Ureter (tissue), 1 donor: ENCODE measurements around the gene SARM1. TPM values are rescaled to one million over a fixed set of nuclear protein-coding genes. Genes with fewer than 3 reads are reported as not detected.
"Not testable (repeated sequence)": the region's sequence is repeated elsewhere in the genome, so short reads cannot be mapped to it uniquely, and the experiment has no call there.

ENCODE experiments used
- DNase-seq: peaks from one replicate; pipeline ENCODE4 v3.0.0-alpha.2; 2020; ENCODE audit warnings: low spot score
- total RNA-seq: library from RNA; stranded (reverse); gene quantifications from one replicate; pipeline ENCODE4 v1.2.4, GENCODE V29; 2023
- donor health status: DM: yes; HTN: yes; CAD: no.

SARM1 gene
- 34.7 TPM for total RNA-seq

DNA sequence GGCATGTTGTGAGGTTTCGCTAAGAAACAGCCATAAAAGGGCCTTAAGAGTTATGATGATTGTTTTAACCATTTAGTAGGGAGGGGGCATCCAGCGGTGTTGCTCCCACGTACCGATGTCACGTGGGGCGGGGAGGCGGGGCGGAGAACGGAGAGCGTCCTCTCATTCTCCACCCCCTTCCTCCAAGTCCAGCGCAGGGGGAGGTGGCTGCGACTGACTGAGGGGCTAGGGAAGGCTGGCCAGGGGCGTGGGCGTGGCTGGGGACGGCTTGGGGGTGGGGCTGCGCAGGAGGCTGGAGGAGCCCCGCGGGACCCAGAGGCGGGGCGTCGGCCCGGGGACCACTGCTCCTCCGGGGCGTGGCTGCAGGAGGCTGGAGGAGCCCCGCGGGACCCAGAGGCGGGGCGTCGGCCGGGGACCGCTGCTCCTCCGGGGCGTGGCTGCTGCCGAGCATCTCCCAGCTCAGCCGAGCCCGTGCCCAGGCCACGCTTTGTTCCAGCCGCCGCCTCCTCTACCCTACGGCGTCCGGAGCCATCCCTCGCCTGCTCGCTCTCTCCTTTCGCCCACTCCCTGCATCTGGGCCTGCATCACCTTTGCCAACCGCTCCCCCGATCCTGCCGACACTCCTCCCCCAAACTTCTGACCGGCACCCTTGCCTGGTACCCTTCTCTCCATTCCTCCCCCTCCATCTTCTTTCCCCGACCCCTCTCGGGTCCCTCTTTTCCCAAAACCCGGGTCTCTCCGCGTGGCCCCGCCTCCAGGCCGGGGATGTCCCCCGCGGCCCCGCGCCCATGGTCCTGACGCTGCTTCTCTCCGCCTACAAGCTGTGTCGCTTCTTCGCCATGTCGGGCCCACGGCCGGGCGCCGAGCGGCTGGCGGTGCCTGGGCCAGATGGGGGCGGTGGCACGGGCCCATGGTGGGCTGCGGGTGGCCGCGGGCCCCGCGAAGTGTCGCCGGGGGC, at the start of gene SARM1:
Gene SARM1 (plus strand): TSS at position 450 of the 958 bp plus-strand sequence. CDS start 339 bp downstream, at position 789.
- peak; percentile 89 for DNase-seq

- DNase-seq: peak; percentile 8
Measured at GRCh38 chr17:28324267-28324745, 47.2 kb upstream of the SARM1 start.

DNA sequence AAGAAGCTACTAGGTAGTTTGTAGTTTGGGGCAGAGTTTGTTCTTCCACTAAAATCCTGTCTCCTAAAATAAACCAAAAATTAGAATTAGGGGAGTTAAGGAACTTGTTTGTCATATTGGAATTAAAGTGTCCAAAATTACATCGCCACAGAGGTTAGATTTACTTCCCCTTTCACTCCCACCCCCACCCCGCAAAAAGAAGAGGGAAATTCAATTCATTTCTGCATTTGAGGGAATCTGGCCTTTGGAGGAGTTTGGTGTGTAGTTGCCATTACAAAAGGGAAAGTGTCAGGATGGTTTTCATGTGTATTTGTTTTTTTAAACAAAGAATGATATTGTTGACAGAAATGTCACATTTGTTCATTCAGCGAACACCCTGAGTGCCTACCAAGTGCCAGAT, 46.7 kb upstream of the SARM1 start:
- DNase-seq: peak; percentile 7

- peak; percentile 29 for DNase-seq
Measured at GRCh38 chr17:28325211-28325610, 46.3 kb upstream of the SARM1 start.

DNA sequence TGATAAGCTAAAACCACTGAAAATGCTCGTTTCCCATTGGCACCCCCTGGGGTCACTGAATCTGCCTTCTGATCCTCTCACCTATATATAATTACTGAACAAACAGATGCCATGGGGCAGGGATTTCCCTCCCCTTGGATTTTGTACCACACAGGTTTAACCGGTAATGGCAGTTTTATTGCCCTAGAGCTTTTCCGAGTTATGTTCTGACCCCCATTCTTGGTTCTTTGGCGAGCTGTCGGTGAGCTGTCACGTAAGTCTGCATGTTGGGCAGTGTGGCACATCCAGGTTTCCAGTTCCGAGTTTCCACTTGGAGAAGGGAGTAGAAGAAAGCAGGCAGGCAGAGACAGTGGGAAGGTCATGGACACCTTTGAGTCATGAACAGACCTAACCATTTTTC, 45.4 kb upstream of the SARM1 start:
- DNase-seq: peak; percentile 64

- DNase-seq: peak; percentile 33
Measured at GRCh38 chr17:28327031-28327607, 44.4 kb upstream of the SARM1 start.

DNA sequence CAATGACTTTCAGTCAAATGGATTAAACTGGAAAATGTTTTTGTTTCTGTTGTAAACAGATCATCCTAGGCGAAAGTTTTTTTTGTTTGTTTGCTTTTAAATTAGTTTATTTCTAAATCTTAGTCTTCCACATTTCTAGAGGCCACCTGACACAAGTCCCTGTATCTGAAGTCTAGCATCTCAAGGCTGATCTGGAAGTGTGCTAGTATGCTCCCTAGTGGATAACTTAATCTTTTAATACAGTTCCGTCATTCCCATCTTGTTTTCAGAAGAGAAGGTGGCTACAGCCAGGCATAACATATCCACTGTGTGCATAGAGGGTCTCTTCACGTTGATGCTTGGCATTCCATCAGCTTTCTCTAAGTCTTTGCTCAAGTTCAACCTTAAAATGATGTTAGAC, 43.8 kb upstream of the SARM1 start:
- DNase-seq: peak; percentile 5

GRCh38 chr17:28328325-28328724, 43.2 kb upstream of the SARM1 start:
- DNase-seq: peak; percentile 32

DNA sequence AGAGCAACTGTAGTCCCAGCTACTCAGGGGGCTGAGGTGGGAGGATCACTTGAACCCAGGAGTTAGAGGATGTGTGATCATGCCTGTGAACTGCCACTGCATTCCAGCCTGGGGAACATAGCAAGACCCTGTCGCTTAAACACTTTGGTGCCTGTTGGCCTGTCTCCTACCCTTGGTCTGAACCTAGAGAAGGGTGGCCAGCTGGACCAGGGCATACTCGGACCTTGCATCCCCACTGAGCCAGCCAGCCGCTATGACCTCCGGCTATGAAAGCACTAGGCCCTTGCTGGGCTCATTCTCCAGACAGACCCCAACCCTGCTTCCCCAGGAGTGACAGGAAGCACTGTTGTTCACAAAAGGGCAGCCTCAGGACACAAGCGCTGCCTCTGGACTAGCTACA, 40.8 kb upstream of the SARM1 start:
- no peak for DNase-seq

- no peak for DNase-seq
Measured at GRCh38 chr17:28331891-28332420, 39.5 kb upstream of the SARM1 start.

DNA sequence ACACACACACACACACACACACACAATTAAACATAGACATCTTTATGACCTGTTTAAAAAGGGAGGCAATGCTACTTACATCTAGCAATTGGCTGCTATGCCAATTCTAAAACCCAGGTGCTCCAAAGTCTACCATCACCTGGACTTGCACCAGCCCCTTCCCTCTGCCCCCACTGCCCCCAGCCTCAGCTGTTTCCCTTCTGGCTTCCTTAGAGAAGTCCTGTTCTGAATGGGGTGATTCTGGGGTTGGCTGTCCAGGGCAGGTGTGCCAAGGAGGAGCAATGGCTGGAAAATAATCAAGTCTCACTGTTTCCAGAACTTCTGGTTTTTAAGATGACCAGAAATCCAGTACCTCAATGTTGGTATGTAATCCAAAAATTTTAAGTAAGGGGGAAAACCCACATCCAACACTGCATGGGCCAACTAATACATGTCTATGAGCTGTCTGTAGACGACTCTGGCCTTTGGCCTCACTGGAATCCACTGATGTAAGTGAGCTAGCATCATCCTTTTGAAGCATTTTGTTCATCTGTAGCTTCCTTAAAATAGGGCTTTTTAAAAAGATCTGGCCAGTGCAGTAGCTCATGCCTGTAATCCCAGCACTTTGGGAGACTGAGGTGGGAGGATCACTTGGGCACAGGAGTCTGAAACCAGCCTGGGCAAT, 38.3 kb upstream of the SARM1 start:
- no peak for DNase-seq

GRCh38 chr17:28334171-28334570, 37.3 kb upstream of the SARM1 start:
- DNase-seq: no peak

GRCh38 chr17:28334666-28335200, 36.8 kb upstream of the SARM1 start:
- no peak for DNase-seq

- peak; percentile 99 for DNase-seq
Measured at GRCh38 chr17:28335201-28335958, 36.1 kb upstream of the SARM1 start, which contains the start of the genes IFT20 and TNFAIP1. IFT20 (minus strand) TSS chr17:28335472; CDS start chr17:28331985, 3,487 bp downstream. TNFAIP1 (plus strand) TSS chr17:28335761; CDS start chr17:28339522, 3,761 bp downstream.

DNA sequence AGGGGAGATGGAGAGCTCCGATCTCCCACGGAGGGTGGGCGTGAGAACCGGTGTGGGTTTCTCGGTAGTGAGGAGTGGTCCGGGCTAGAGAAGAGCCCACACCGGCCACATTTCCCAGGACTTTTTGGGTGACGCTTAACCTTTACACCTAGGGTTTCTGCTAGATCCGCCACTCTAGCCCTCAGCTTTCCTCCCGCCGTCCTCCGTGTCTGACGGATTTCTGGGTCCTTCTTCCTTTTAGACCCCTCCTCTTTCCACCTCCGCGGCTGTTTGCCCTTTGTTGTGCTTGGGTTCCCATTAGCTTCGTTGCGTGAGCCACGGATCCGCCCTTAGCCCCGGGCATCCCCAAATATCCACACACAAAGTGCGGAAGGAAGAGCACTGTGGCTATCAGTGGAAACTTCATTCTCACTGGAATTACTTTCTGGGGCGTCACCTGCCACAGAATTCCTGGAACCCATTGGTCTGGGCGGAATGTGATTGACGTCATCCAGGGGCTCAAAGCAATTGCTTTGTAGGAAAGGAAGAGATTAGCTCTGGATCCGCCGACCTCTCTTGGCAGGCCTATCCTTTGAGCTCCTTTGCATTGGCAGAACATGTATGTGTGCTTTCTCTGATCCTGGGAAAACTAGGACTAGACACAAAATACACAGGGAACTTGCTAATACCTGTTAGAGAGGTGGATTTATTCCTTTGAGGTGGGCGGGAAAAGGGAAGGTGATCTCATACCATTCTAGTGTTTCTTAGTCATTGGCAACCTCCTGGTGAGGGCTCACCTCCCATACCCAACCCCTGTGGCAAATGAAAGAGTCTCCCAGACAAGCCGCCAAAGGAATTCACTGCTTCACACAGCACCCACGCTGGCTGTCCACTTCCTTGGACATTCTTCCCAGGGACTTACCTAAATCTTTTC, 35.3 kb upstream of the SARM1 start:
- DNase-seq: peak; percentile 63

GRCh38 chr17:28338056-28338768, 33.3 kb upstream of the SARM1 start:
- no peak for DNase-seq

GRCh38 chr17:28338769-28339212, 32.7 kb upstream of the SARM1 start:
- DNase-seq: not testable (repeated sequence)

GRCh38 chr17:28339431-28339830, 32.1 kb upstream of the SARM1 start:
- DNase-seq: no peak

DNA sequence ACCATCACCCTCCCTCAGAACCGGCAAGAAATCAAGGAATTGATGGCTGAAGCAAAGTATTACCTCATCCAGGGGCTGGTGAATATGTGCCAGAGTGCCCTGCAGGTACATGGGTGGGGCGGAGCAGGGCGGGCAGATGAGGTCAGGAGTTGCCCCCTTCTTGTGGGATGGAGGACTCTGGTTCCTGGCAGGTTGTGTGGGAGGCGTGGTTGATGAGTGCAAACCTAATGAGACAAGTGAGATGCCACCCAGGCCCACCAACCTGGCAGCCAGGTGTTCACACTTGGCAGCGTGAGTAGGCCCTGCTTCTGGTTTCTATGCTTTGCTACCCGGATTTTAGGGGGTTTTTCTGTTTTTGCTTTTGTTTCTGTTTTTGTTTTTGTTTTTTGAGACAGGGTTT, 31.1 kb upstream of the SARM1 start:
- DNase-seq: no peak
